HG03378 (cell line): ENCODE measurements around the gene ACSL1.
"Not testable (repeated sequence)": the region's sequence is repeated elsewhere in the genome, so short reads cannot be mapped to it uniquely, and the experiment has no call there.

Source experiments
- ATAC-seq: cut with Tn5 transposase; IDR thresholded peaks from one replicate; pipeline ENCODE4 v1.9.1; 2021; ENCODE audit warnings: mild to moderate bottlenecking, moderate library complexity; ENCODE audit not compliant: unreplicated experiment

The ACSL1 gene

GRCh38 chr4:184763150-184763780 is 62.5 kb downstream of the ACSL1 start:
- ATAC-seq = no peak

GRCh38 chr4:184762100-184762499 is 63.7 kb downstream of the ACSL1 start:
- peak; percentile 93 for ATAC-seq

- no peak for ATAC-seq
Observed at GRCh38 chr4:184760681-184761080, 65.1 kb downstream of the ACSL1 start.

GRCh38 chr4:184757810-184758209 is 68.0 kb downstream of the ACSL1 start:
- no peak for ATAC-seq

DNA sequence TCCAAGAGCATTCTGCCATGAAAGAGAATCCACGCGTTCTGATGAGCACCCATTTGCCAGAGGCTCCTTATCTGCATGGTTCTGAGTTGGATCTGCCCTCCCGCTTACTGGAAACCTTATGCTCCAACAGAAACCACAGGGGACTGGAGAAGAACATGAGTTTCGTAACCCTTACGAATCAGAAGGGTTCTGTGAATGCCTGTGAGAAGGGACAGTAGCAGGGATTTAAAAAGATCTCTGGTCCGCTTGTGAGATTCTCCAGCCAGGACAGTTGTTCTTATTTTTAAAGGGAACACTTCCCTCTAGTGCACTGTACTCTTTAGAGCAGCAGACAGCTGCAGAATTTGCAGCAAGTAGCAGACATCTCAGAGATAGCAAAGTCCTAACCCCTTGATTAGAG is 69.4 kb downstream of the ACSL1 start:
- ATAC-seq = no peak

DNA sequence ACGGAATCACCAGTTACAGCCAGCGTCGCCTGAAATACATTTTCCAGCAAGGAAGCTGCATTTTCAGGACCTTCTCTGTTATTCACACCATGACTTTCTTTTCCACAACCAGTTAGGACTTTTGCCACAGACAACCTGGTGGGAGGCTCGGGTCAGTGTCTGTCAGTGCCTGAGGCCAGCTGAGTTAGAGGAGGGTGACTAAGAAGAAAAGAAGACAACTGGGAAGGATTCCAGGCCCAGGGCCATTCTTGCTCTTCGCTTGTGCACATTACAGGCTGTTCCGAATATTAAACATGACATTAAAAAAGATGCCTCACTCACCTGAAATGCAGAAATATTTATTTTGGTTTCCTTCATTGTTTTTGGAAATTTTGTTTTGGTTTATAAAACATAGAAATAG is 70.5 kb downstream of the ACSL1 start:
- no peak for ATAC-seq

DNA sequence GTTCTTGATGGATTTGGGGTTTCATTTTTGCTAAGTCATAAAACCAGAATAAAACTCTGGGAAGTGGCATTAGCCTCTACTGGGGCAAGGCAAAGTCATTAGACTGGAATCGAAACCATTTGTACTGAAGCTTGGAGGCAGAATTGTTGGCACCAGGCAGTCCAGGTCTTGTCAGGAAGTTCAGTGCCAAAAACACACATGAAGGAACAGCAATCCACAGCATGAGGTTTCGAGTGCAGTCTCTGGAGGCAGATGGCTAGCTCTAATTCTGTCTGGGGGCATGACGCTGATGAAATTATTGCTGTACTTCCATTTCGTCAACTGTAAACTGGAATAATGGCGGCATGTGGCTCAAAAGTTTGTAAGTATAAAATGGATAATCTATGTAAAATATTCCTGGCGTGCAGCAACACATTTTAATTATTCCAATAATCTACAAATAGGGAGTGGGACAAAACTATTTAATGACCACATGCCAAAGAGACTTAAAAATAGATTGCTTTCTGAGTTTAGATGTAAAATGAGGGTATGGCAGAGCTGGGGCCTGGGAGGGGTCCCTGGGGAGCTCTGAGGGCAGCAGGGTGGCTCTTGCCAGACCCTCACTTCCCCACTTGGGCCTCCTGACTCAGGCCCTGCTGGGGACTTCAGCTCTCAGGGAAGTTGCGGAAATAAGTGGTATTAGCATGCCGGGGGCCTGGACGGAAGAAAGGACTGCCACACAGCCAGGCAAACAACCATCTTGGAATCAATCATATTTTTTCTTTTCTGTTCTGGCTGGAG is 73.1 kb downstream of the ACSL1 start:
- no peak for ATAC-seq

GRCh38 chr4:184751585-184751956 is 74.2 kb downstream of the ACSL1 start:
- ATAC-seq = no peak

- no peak for ATAC-seq
Observed at GRCh38 chr4:184750926-184751584, 74.7 kb downstream of the ACSL1 start.

DNA sequence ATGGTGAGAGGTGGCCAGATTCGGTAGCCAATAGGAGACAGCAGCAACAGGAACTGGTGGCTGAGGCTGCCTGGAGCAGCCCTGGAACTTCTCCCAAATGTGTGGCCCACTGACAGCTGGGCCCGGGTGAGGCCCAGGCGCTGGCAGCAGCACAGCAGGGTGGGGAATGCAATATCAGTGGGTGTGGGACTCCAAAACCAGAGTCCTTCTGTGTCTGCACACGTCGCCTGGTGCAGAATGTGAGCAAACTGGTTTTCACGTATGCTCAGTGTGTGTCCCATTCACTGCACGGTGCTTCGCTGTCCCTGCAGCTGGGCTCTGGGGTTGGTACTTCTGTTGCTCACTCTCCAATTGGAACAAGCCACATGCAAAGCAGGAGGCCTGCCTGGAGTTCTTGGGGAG is 77.5 kb downstream of the ACSL1 start:
- no peak for ATAC-seq

GRCh38 chr4:184747034-184747830 is 78.5 kb downstream of the ACSL1 start:
- ATAC-seq = no peak

DNA sequence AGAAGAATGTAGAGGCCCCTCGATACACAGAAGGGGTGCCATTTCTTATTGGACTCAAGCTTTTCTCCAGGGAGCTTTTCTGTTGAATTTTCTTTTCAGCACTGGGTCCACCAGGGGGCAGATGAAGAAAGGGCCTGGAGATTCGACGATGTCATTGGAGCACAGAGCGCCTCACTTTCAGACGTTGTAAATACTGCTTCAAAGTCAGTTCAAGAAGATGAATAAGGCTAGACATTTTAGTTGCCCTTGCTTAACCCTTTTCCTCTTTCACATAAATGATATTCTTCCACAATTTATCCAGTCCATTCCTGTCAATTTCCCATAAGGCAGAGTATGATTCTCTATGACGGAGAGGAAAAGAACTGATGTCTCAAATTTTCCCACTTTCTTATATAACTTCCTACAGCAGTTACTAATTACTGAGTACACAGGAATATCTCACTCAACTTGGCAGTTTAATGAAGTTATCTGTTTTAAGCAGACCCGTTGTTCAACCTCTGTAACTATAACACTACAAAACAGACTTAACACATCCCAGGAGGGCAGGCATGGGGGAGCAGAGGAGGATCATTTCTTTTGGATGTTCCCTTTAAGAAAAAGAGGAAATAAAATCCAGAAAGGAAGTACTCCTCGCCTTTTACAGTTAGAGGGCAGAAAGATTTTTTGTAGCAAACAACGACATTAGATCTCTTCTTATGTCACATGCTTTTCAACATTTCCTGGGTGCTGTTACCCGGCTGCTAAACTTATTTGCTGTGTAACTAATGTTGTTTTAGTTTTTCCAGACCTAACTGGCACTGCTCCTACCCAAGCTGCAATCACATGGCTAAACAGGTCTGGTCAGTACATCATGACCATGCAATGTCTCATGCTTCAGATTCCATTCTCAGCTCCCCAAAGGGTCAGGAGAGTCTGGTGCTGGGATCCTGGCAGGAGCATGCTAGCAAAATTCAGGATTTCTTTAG is 79.7 kb downstream of the ACSL1 start:
- peak; percentile 60 for ATAC-seq

DNA sequence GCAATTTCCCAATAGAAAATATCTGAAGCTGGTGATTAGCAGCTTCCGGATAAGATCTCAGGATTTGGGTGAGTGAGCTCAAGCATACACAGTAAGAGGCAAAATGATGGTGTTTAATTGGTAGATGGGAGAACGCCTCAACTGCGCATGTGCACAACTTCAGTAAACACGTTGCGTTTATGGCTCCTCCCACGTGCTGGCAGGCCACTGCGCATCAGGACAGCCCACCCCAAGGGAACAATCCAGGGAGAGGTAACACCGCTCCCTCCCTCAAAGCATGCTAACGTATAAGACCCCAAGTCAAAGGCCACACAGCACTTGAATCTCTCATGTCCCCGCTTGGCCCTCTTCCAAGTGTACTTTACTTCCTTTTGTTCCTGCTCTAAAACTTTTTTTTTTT is 81.5 kb downstream of the ACSL1 start:
- ATAC-seq = no peak

GRCh38 chr4:184743650-184744049 is 82.1 kb downstream of the ACSL1 start:
- ATAC-seq = no peak

DNA sequence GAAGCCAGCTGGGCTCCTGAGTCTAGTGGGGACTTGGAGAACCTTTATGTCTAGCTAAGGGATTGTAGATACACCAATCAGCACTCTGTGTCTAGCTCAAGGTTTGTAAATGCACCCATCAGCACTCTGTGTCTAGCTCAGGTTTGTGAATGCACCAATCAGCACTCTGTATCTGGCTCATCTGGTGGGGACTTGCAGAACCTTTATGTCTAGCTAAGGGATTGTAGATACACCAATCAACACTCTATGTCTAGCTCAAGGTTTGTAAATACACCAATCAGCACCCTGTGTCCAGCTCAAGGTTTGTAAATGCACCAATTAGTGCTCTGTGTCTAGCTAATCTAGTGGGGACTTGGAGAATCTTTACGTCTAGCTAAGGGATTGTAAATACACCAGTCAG is 84.1 kb downstream of the ACSL1 start:
- ATAC-seq = not testable (repeated sequence)

- no peak for ATAC-seq
Observed at GRCh38 chr4:184740980-184741391, 84.8 kb downstream of the ACSL1 start.

GRCh38 chr4:184739575-184739974 is 86.2 kb downstream of the ACSL1 start:
- ATAC-seq = not testable (repeated sequence)

DNA sequence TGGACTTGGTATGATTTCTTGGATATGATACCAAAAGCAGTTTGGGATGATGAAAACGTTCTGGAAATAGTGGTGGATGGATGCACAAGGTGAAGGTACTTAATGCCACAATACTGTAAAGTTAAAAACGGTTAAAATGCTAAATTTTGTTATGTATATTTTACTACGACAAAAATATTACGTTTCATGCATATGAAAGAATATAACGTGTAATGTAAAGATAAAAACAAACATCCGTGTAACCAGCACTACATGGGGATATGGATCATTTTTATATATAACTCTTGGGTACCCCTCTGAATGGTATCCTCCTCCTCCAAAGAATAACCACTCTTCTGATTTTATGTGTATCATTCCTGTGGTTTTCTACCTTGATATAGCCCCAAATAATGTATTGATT is 91.0 kb downstream of the ACSL1 start:
- ATAC-seq = no peak

DNA sequence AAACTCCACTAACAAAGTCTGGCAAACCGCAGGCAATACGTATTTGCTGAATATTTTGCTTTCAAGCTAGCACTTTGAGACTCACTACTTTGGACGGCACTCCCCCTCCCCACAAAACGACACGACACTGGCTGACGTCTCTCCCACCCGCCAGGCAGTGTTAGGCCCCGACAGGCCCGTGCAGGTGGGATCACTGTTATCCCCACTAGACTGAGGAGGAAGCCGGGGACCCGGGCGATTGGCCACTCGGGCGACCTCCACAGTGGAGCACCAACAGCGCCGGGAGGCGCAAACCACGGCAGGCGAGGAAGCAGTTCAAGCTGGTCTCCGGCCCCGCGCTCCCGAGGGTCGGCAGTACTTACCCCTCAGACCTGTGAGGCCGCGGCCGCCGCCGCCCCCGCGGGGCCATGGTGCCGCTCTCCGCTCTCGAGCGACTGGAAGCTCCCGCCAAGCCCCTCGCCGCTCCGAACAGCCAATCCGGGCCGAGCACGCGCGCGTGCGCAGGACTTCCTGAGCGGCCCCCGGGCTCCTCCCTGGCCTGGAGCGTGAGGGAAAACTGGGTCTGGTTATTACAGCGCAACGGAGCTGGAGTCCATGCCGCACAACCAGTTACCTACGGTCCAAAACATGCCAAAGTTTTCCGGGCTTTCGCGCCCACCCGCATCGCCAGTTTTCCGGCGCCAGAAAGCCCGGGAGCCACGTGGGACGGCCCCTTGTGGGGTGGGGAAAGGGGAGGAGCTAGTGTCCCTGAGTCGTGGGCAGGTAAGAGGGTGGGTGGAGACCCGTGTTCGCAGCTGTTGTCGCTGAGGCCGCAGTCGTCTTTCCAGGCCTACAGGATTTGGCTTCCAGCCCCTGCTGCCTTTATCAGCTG is 91.9 kb downstream of the ACSL1 start, which contains the start of gene CENPU:
Gene CENPU, minus strand, starts transcription at position 443 of the 871 bp plus-strand sequence. Its CDS starts 34 bp downstream, at position 409.
- ATAC-seq = peak; percentile 94
